HL-60 (cell line): ENCODE results near the gene PITPNC1.

Experiments used
- SPI1 ChIP-seq: IDR thresholded peaks from 2 replicates; pipeline ENCODE4 v1.6.1; 2012; ENCODE audit warnings: low read depth, mild to moderate bottlenecking, borderline replicate concordance
- TF ChIP-seq, protein P1 (sequence below): IDR thresholded peaks from 2 replicates; pipeline ENCODE4 v1.6.1; 2012; ENCODE audit warnings: low read depth; ENCODE audit not compliant: insufficient replicate concordance

DNA sequence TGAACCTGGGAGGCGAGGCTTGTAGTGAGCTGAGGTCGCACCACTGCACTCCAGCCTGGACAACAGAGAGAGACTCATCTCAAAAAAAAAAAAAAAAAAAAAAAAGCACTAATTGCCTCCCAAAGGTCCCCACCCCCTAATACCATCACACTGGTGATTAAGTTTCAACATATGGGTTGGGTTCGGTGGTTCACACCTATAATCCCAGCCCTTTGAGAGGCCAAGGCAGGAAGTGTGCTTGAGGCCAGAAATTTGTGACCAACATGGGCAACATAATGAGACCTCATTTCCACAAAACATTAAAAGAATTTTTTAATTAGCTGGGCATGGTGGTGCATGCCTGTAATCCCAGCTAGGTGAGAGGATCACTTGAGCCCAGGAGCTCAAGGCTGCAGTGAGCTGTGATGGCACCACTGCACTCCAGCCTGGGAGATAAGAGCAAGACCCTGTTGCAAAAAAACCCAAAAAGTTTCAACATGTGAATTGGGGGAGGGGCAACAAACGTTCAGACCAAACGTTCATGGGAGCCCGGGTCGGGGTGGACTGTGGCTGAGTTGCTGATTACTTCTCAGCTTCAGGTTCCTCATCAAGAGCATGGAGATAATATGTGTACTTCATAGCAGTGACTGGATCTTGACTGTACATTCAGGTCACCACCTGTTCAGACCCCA is 278.5 kb downstream of the PITPNC1 start:
- no peak for TF ChIP-seq SPI1
- TF ChIP-seq, protein P1, sequence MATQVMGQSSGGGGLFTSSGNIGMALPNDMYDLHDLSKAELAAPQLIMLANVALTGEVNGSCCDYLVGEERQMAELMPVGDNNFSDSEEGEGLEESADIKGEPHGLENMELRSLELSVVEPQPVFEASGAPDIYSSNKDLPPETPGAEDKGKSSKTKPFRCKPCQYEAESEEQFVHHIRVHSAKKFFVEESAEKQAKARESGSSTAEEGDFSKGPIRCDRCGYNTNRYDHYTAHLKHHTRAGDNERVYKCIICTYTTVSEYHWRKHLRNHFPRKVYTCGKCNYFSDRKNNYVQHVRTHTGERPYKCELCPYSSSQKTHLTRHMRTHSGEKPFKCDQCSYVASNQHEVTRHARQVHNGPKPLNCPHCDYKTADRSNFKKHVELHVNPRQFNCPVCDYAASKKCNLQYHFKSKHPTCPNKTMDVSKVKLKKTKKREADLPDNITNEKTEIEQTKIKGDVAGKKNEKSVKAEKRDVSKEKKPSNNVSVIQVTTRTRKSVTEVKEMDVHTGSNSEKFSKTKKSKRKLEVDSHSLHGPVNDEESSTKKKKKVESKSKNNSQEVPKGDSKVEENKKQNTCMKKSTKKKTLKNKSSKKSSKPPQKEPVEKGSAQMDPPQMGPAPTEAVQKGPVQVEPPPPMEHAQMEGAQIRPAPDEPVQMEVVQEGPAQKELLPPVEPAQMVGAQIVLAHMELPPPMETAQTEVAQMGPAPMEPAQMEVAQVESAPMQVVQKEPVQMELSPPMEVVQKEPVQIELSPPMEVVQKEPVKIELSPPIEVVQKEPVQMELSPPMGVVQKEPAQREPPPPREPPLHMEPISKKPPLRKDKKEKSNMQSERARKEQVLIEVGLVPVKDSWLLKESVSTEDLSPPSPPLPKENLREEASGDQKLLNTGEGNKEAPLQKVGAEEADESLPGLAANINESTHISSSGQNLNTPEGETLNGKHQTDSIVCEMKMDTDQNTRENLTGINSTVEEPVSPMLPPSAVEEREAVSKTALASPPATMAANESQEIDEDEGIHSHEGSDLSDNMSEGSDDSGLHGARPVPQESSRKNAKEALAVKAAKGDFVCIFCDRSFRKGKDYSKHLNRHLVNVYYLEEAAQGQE: no peak
